GM12874 (cell line): Measurements from ENCODE around the gene MAGI3.

ENCODE experiments used
- CTCF ChIP-seq: IDR thresholded peaks from 2 replicates; pipeline ENCODE4 v1.5.1; 2011; ENCODE audit warnings: low read depth, mild to moderate bottlenecking, control low read depth, low read length, moderate library complexity; ENCODE audit not compliant: insufficient read depth

MAGI3 gene

DNA sequence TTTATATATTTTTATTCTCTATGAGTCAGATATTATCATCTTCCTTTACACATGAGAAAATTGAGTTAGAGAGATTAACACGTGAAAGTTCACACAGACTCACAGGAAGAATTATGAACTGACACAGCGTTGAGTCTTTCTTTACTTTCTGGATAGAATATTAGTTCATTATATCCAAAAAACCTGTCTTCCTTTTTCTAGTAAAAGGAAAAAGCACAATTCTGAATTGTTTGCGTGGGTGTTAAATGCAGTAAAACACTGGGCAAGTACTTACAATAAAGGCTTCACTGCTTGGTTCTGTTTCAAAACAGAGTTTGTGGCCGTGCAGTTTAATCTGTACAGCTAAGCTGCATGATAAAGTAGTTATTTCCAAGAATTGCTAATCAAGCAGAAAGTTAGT, 10.8 kb downstream of the MAGI3 start:
- no peak for TF ChIP-seq CTCF

DNA sequence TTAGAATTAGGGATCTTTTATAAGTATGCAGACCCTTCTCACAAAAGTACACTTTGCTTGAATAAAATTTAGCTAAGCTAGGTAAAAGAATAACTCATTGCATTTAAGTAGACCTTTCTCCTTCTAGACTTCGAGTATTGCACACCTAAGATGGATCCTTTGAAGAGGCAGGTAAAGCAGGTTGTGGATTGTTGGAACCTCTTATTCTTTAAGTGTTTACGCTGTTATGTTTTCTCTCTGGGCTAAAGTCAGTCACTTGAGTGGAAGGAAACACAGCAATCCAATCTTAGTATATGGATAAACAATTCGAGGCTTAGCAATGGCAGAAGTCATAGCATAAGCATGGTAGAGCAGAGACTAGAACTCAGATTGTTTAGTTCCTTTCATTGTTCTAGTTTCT, 11.4 kb downstream of the MAGI3 start:
- no peak for TF ChIP-seq CTCF

DNA sequence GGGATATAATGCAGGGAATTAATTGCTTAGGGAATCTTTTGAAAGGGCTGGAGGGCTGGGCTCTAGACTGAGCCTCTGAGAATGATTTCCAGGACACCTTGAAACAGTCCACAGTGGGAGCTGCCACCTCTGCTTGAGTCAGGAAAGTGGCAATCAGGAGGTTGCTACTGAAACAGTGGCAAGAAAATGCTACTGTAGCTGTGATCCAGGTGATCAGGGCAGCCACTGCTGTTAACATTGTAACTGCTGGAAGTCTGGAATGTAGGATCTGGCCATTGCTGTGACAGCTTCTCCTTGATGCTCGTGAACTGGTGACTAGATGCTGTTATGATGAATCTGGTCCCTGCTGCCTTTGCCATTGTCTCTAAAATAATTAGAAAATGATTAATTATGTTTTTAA, 12.8 kb downstream of the MAGI3 start:
- no peak for TF ChIP-seq CTCF

DNA sequence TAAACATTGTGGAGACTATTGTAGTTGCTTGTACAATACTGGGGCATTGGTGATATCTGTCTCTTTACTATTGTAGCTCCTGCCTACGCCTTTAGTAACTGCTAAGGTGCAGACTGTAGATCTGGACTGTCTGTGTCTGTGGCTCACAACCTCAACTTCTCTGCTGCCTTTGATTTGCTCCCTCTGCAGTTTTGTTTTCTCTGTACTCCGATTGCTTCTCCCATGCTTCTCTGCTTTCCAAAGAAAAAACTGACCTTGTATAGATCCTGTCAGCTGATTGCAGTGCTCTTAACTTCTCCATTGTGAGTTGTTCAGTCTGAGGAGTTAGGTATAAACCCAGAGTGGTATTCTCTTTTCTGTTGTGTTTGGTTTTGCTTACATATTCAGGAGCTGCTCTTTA, 15.3 kb downstream of the MAGI3 start:
- no peak for TF ChIP-seq CTCF

GRCh38 chr1:113409363-113409762, 19.0 kb downstream of the MAGI3 start:
- no peak for TF ChIP-seq CTCF

DNA sequence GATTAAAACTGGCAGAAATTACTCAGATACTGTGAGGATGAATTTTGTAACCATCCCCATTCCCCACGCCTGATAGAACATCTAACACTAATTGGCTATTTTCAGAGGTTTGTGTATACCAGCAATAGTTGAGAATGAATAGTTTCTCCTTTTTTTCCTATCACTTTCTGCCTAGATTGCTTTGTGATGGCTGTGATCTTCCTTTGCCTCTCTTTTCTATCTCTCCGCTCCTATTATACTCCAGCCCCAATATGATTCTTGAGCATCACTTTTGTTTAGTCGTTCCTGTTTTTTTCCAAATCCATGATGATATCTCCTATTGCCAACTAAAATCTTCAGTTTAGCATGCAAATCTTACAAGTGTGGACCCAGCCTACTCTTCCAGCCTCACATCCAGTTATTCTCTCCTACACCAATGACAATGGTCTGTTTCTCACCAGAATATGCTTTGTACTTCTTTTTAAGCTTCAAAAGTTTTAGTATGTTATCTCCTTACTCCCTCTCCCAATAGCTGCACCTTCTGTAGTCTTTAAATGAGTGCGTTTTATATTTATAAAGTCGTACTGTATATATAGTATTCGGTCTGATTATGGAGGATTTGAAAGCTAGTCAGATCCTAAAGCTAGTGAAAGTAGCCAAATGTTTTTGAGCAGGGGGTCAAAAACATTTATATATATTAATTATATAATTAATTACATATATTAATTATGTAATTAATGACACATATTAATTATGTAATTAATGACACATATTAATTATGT, 25.2 kb downstream of the MAGI3 start:
- no peak for TF ChIP-seq CTCF

DNA sequence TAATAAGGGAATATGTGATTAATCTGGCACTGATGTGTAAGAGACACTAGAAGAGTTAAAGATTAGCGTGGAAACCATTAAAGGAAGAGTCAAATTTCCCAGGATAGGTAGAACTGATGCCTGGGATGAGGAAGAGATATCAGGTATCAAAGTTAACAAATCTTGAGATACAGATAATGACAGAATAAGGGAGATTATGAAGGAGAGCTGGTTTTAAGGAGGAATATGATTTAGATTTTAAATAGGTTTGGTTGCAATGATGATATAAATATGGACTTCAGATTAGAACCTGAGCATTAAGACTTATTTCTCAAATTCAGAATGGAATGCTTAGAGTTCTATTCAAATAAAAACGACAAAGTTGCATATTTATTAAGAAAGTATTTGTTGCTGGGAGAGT, 26.2 kb downstream of the MAGI3 start:
- no peak for TF ChIP-seq CTCF
